Right atrium auricular region (tissue), 2 donors: ENCODE measurements around the gene BAG5. TPM values are rescaled to one million over a fixed set of nuclear protein-coding genes. Genes with fewer than 3 reads are reported as not detected.
A peak's percentile ranks its signal among the peaks of the same experiment; 100 is the strongest.

Source experiments
- DNase-seq: peaks from one replicate; pipeline ENCODE4 v3.0.0-alpha.2; 2019; ENCODE audit warnings: low spot score
- H3K27ac ChIP-seq, 2 donors: fragments of 200-600 bp; sonication (generic); 1 replicate in 1 of 2; 2 replicates in 1 of 2; pipeline ENCODE4 v1.5.1; 2016 to 2019
- H3K27me3 ChIP-seq, 2 donors: fragments of 200-600 bp; sonication (generic); one replicate each; pipeline versions ENCODE4 v1.5.1 to v1.6.0; 2017 to 2019
- H3K36me3 ChIP-seq: fragments of 200-600 bp; sonication (generic); one replicate; pipeline ENCODE4 v1.5.1; 2016
- H3K4me1 ChIP-seq, 2 donors: fragments of 200-600 bp; sonication (generic); one replicate each; pipeline versions ENCODE4 v1.5.1 to v1.6.0; 2017 to 2019
- H3K4me3 ChIP-seq, 2 donors: fragments of 200-600 bp; sonication (generic); 1 replicate in 1 of 2; 2 replicates in 1 of 2; pipeline ENCODE4 v1.5.1; 2017 to 2019; ENCODE audit warnings: mild to moderate bottlenecking in 1 of 2, moderate library complexity in 1 of 2
- H3K9me3 ChIP-seq, 2 donors: fragments of 200-600 bp; sonication (generic); one replicate each; pipeline ENCODE4 v1.5.1; 2019
- CTCF ChIP-seq, 2 donors: fragments of 200-600 bp; sonication (generic); IDR thresholded peaks; one replicate each; pipeline ENCODE4 v1.5.1; 2019; ENCODE audit warnings: antibody characterized with exemption in 2 of 2
- total RNA-seq, 2 donors: library from RNA; depleted of rRNA; stranded (reverse); fragments of >200 nt; gene quantifications; one replicate each; pipeline ENCODE4 v1.1.0, GENCODE V29; 2016

BAG5 gene
- total RNA-seq, 2 donors from 2014 or later: 16.1 to 17.7 TPM

- Histone ChIP-seq H3K4me3 (no peak overlapping the region), H3K36me3 (no peaks in the 10 kb centered on the region), H3K4me1 (peaks cover 0 to 70% of the 10 kb centered on the region in 2 donors), H3K9me3 (no peaks in the 10 kb centered on the region), H3K27me3 (no peaks in the 10 kb centered on the region), H3K27ac (peak overlapping the region in 1 of 2 donors; percentile 72)
- no peak for TF ChIP-seq CTCF (IDR thresholded peaks at IDR 0.05)
- DNase-seq: no peak
Observed at GRCh38 chr14:103545915-103546651, 16.4 kb downstream of the BAG5 start.

DNA sequence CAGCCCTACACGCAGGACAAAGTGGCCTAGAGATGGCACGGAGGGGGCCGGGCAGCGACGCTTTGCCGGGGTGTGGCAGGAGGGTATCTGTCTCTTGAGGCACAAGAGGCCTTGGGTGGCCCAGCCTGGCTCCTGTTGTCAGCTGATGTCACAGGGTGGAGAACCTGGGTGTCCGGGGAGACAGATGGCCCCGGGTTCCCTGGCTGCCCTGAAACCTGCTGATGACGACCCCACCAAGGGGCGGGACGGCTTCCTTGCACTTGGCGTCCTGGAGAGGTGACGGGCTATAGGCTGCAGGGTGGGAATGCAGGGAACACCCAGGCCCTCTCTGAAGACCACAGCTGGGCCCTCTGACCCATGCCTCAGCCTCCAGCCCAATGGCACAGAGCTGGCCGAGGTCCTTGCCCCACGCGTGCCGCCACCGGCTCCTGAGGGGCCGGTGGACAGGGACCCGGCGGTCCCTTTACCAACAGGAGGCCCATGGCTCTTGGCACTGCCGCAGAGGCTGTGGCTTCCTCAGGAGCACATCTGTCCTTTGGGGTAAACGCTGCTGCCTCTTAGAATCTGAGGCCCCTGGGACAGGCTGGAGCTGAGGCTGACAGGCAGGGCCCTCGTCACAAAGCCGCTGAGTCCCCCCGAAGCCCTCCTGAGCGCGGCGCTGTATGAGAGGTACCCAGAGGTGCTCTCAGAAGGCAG, 17.1 kb downstream of the BAG5 start:
- peak overlapping the region; percentile 72 to 82 for H3K27ac ChIP-seq
- no peaks in the 10 kb centered on the region for H3K27me3 ChIP-seq
- no peak overlapping the region for H3K4me3 ChIP-seq
- H3K9me3 ChIP-seq: no peaks in the 10 kb centered on the region
- no peak for TF ChIP-seq CTCF (IDR thresholded peaks at IDR 0.05)
- H3K4me1 ChIP-seq: peaks cover 0 to 70% of the 10 kb centered on the region in 2 donors
- no peaks in the 10 kb centered on the region for H3K36me3 ChIP-seq
- DNase-seq: no peak

DNA sequence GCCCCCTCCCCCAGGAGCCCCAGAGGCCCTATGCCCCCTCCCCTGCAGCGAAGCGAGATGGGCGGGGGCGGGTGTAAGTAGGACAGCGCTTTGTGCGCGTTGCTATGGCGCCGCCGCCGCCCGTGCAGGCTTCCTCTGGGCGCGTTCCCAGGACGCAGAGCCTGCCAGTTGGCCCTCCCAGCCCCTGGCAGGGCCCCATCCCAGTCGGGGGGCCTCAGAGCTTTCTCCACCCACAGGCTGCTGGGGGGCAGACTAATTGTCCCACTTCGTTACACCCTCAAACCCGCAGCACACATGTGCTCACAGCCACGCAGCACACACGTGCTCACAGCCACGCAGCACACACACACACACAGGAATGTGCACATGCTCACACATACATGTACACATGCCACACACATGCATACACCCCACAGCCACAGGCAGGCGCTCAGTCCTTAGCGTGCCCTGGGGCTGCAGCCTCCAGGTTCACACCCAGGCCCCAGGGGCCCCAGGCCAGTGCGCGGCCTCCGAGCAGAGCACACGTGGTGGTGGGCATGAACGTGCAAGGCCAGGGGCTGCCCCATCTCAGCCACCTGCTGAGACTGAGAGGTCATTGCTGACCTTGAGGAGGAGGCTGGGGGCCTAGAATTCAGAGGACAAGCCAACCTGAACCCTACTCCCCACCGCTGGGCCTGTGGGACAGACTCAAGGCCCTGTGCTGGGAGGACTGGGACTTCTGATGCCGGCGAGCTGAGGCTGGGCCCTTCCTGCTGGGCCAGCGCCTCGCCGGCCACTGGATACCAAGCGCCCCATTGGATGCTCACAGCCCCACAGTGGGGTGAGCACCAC, 17.9 kb downstream of the BAG5 start:
- H3K27ac ChIP-seq: peak overlapping the region; percentile 72 to 82
- no peaks in the 10 kb centered on the region for H3K27me3 ChIP-seq
- no peak overlapping the region for H3K4me3 ChIP-seq
- no peaks in the 10 kb centered on the region for H3K36me3 ChIP-seq
- H3K9me3 ChIP-seq: no peaks in the 10 kb centered on the region
- TF ChIP-seq CTCF (IDR thresholded peaks at IDR 0.05): no peak
- no peak for DNase-seq
- H3K4me1 ChIP-seq: peaks cover 0 to 68% of the 10 kb centered on the region in 2 donors

- H3K27ac ChIP-seq: peak overlapping the region; percentile 72 to 82
- peaks cover 0 to 68% of the 10 kb centered on the region in 2 donors for H3K4me1 ChIP-seq
- no peak overlapping the region for H3K4me3 ChIP-seq
- no peak for DNase-seq
- H3K9me3 ChIP-seq: no peaks in the 10 kb centered on the region
- H3K36me3 ChIP-seq: no peaks in the 10 kb centered on the region
- TF ChIP-seq CTCF (IDR thresholded peaks at IDR 0.05): no peak
- no peaks in the 10 kb centered on the region for H3K27me3 ChIP-seq
Observed at GRCh38 chr14:103543721-103544387, 18.6 kb downstream of the BAG5 start.

- Histone ChIP-seq H3K9me3 (no peaks in the 10 kb centered on the region), H3K36me3 (no peaks in the 10 kb centered on the region), H3K27me3 (no peaks in the 10 kb centered on the region), H3K4me3 (no peak overlapping the region), H3K4me1 (peaks cover 0 to 74% of the 10 kb centered on the region in 2 donors), H3K27ac (peak overlapping the region; percentile 72 to 82)
- no peak for TF ChIP-seq CTCF (IDR thresholded peaks at IDR 0.05)
- DNase-seq: no peak
Observed at GRCh38 chr14:103543140-103543539, 19.3 kb downstream of the BAG5 start.
